ENCODE results near the gene GADL1. TPM values are rescaled to one million over a fixed set of nuclear protein-coding genes. Genes with fewer than 3 reads are reported as not detected.

Gene GADL1
- total RNA-seq, 1 experiment from 2014 or later, result not detected

GRCh38 chr3:30855400-30856292, 38.8 kb downstream of the GADL1 start:
- H3K36me3 ChIP-seq (ENCODE audit: low read depth), result no peaks in the 10 kb centered on the region
- no peak for DNase-seq
- no peaks in the 10 kb centered on the region for H4K20me1 ChIP-seq (ENCODE audit: insufficient read depth)
- H3F3A ChIP-seq (ENCODE audit: insufficient read depth, low read depth), result no peaks in the 10 kb centered on the region
- no peaks in the 10 kb centered on the region for H3K27me3 ChIP-seq (ENCODE audit: insufficient read depth, low read depth)
- H3K4me2 ChIP-seq, result no peak overlapping the region
- BruUV-seq (replicated peaks), result no TSS peak
- intact Hi-C loops (cut with micrococcal nuclease; ENCODE audit: unreplicated experiment), result no loop called here
- H3K9me3 ChIP-seq (ENCODE audit: insufficient read depth, low read depth), result no peaks in the 10 kb centered on the region
- no peak overlapping the region for H3K4me3 ChIP-seq
- no peak overlapping the region for H2AFZ ChIP-seq
- no peak overlapping the region for H3K27ac ChIP-seq
- POLR2A ChIA-PET (ENCODE audit: unreplicated experiment), result no interaction called here
- H3K9me2 ChIP-seq (ENCODE audit: insufficient read depth), result no peaks in the 10 kb centered on the region
- no peak for TF ChIP-seq CTCF (conservative IDR thresholded peaks at IDR 0.05)
- H3K4me1 ChIP-seq (replicated peaks; ENCODE audit: insufficient read depth), result no peaks in the 10 kb centered on the region
- CTCF ChIA-PET, result interaction anchor here (0.6 kb wide), 1 partner anchor 496 kb away, joined by 4 read pairs; no protein-coding TSS in a partner anchor
- no peaks in the 10 kb centered on the region for H3K79me2 ChIP-seq (ENCODE audit: low read depth)

- Histone ChIP-seq H3K79me2 (ENCODE audit: low read depth) (no peaks in the 10 kb centered on the region), H4K20me1 (ENCODE audit: insufficient read depth) (no peaks in the 10 kb centered on the region), H3F3A (ENCODE audit: insufficient read depth, low read depth) (no peaks in the 10 kb centered on the region), H3K4me3 (no peak overlapping the region), H3K9me3 (ENCODE audit: insufficient read depth, low read depth) (no peaks in the 10 kb centered on the region), H3K27ac (no peak overlapping the region), H3K27me3 (ENCODE audit: insufficient read depth, low read depth) (no peaks in the 10 kb centered on the region), H3K4me1 (replicated peaks; ENCODE audit: insufficient read depth) (no peaks in the 10 kb centered on the region), H3K9me2 (ENCODE audit: insufficient read depth) (no peaks in the 10 kb centered on the region), H3K36me3 (ENCODE audit: low read depth) (no peaks in the 10 kb centered on the region), H3K4me2 (no peak overlapping the region), H2AFZ (no peak overlapping the region)
- intact Hi-C loops (cut with micrococcal nuclease; ENCODE audit: unreplicated experiment), result no loop called here
- no peak for TF ChIP-seq CTCF (conservative IDR thresholded peaks at IDR 0.05)
- TF ChIP-seq EZH2 (IDR thresholded peaks at IDR 0.05; ENCODE audit: low read depth), result no peak
- CTCF ChIA-PET, result no interaction called here
- POLR2A ChIA-PET (ENCODE audit: unreplicated experiment), result no interaction called here
- DNase-seq, result no peak
- BruUV-seq (replicated peaks), result no TSS peak
Measured at GRCh38 chr3:30852833-30853232, 41.6 kb downstream of the GADL1 start.

GRCh38 chr3:30848087-30848779, 46.2 kb downstream of the GADL1 start:
- no peak for DNase-seq
- intact Hi-C loops (cut with micrococcal nuclease; ENCODE audit: unreplicated experiment), result no loop called here
- Histone ChIP-seq H3K27me3 (ENCODE audit: insufficient read depth, low read depth) (no peaks in the 10 kb centered on the region), H3F3A (ENCODE audit: insufficient read depth, low read depth) (no peaks in the 10 kb centered on the region), H4K20me1 (ENCODE audit: insufficient read depth) (no peaks in the 10 kb centered on the region), H3K79me2 (ENCODE audit: low read depth) (no peaks in the 10 kb centered on the region), H3K36me3 (ENCODE audit: low read depth) (no peaks in the 10 kb centered on the region), H3K4me2 (no peak overlapping the region), H3K4me1 (replicated peaks; ENCODE audit: insufficient read depth) (no peaks in the 10 kb centered on the region), H3K4me3 (no peak overlapping the region), H2AFZ (no peak overlapping the region), H3K9me3 (ENCODE audit: insufficient read depth, low read depth) (no peaks in the 10 kb centered on the region), H3K9me2 (ENCODE audit: insufficient read depth) (no peaks in the 10 kb centered on the region), H3K27ac (no peak overlapping the region)
- POLR2A ChIA-PET (ENCODE audit: unreplicated experiment), result no interaction called here
- CTCF ChIA-PET, result no interaction called here
- no peak for TF ChIP-seq CTCF (conservative IDR thresholded peaks at IDR 0.05)
- TF ChIP-seq EZH2 (IDR thresholded peaks at IDR 0.05; ENCODE audit: low read depth), result no peak
- no TSS peak for BruUV-seq (replicated peaks)

All from PC-9 (cell line).